GM19351 (cell line): ENCODE data around the gene KCND3.
"Not testable (repeated sequence)": the region's sequence is repeated elsewhere in the genome, so short reads cannot be mapped to it uniquely, and the experiment has no call there.

ENCODE experiments used
- ATAC-seq: cut with Tn5 transposase; IDR thresholded peaks from one replicate; pipeline ENCODE4 v1.9.1; 2021; ENCODE audit warnings: mild to moderate bottlenecking, moderate library complexity; ENCODE audit not compliant: unreplicated experiment

Gene KCND3

DNA sequence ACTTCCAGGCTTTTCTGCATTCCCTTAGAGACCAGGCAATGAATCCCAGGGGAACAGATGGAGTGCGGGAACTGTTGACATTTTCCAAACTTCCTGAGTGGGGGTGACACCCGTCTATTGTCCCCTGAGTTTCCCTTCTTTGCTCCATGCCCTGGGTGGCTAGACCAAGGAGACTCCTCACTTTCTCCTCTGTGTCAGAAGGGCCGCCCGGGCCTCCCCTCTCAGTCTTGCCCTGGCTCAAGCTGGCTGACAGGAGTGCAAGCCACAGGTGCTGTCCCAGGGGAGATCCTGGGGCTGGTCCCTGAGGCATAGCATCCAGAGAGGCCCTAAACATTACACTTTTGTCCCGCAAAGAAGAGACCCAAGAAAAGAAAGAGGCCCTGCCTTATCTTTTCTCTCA is 170.9 kb downstream of the KCND3 start:
- no peak for ATAC-seq

GRCh38 chr1:111818081-111818480 is 171.4 kb downstream of the KCND3 start:
- no peak for ATAC-seq

GRCh38 chr1:111814642-111815041 is 174.8 kb downstream of the KCND3 start:
- ATAC-seq = no peak

GRCh38 chr1:111814305-111814628 is 175.2 kb downstream of the KCND3 start:
- no peak for ATAC-seq

DNA sequence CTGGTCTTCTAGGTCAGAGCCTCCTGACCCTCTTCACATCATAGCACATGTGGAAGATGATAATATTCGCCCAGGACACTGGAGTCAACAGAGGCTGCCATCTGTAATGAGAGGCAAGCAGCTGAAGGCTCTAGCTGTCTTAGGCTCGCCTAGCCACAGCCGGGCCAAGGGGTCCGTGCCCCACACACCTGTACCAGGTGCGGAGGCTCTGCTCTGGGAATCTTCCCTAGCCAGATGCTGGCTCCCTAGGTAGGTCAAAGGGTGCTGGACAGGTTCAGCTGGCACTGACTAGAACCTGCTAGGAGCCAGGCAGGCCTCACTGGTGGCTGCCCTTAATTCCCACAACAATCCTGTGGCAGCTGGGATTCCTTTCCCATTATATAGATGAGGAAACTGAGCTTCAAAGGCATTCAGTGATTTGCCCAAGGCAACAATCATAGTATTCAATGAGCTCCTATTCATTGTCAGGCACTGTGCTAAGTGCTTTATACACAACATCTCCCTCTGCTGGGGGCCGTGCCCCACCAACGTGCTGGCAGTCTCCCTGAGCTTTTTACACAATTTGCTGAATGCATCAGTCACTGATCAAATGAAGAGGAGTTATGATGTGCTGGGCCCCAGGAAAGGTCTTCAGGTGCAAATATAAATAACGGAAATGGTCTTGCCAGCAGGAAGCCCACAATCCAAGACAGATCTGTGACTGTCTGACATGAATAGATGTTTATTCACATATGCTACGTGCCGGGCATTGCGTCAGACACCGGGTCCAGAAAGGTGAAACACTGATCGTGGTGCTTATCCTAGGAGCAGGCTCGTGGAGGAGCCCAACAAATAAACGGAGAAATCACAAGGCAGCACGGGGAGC is 175.8 kb downstream of the KCND3 start:
- ATAC-seq = no peak

DNA sequence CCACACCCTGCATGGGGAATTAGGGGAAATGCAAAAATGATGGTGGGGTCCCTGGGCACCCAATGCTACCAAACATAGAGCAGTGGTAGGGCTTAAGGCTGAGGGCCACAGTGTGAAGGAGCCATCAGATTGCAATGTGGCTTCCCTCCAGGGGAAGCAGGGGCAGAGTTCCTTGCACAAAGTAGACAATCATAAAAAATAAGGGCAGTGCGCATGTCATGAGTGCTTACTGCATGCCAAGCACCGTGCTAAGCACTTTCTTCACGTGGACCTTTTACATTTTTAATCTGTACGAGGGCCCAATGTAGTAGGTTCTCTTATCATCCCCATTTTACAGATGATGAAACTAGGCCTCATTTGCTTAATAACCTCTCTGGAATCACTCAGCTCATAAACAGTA is 177.2 kb downstream of the KCND3 start:
- ATAC-seq = no peak

DNA sequence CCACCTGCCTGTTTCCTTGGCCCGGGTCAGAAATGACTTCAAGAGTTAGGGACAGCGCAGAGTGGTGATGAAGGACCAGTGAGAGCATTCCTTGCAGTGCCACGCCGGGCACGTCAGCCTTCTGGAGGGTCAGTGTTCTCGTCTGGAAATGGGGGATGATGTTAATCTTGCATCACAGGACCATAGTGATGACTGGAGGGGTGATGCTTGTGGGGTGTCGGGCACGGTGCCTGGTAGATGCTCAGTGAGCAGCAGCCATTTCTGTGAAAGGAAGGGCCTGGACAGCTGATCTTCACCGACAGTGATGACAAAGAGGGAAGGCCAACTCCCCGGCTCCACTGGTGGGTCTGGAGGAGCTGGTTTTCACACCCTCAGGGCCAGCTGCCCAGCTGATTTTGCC is 177.6 kb downstream of the KCND3 start:
- ATAC-seq = no peak

DNA sequence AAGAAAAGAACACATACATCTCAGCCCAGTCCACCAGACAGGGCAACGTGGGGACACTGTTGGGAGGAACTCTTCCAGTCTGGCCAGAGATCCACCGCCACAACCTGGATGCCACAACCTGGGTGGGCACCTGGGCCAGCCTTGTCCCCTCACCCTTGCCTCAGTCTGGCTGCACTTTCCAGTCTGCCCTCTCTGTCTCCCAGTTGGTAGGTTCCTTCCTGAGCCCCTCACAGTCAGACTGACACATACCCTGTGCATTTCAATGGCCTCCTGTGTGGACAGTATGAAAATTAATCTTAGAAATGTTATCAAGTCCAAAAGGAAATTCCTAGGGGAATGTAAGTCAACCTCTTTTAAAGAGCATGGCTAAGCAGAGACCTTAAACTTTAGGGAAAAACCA is 184.2 kb downstream of the KCND3 start:
- ATAC-seq = no peak

- no peak for ATAC-seq
Measured at GRCh38 chr1:111804776-111805175, 184.7 kb downstream of the KCND3 start.

DNA sequence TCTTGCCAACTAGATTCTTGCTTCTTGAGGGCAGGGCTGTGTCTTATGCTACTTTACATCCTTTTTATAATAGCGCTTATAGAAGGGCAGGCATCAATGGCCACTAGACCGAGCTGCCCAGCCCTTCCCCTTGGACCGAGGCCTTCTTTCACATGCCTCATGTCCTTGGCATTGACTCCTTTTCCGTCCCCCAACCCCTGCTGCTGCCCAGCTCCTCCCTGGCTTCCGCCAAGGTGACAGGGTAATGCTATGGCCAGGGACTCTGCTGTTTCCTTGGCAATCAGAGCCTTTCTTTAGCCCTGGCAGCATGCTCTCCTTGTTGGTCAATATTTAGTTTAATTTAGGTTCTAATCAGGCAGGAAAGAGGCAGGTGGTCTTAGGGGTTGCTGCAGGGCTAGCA is 185.5 kb downstream of the KCND3 start:
- no peak for ATAC-seq

GRCh38 chr1:111802984-111803383 is 186.5 kb downstream of the KCND3 start:
- no peak for ATAC-seq

GRCh38 chr1:111802110-111802509 is 187.4 kb downstream of the KCND3 start:
- ATAC-seq = no peak

GRCh38 chr1:111801071-111801850 is 188.2 kb downstream of the KCND3 start:
- no peak for ATAC-seq

GRCh38 chr1:111799722-111800121 is 189.7 kb downstream of the KCND3 start:
- not testable (repeated sequence) for ATAC-seq

- no peak for ATAC-seq
Measured at GRCh38 chr1:111798580-111798979, 190.9 kb downstream of the KCND3 start.

DNA sequence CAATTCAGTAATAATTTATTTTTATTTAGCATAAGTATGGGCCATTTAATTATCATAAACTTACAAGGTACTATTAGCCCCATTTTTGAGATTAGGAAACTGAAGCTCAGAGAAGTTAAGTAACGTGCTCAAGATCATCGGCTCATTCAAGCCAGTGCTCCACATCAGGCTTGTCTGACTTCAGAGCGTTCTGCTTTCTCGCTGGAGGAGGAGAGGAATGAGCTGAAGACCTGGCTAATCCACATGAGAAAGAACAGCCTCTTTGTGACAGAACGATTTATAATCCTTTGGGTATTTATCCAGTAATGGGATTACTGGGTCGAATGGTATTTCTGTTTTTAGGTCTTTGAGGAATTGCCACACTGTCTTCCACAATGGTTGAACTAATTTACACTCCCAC is 194.1 kb downstream of the KCND3 start:
- ATAC-seq = no peak

DNA sequence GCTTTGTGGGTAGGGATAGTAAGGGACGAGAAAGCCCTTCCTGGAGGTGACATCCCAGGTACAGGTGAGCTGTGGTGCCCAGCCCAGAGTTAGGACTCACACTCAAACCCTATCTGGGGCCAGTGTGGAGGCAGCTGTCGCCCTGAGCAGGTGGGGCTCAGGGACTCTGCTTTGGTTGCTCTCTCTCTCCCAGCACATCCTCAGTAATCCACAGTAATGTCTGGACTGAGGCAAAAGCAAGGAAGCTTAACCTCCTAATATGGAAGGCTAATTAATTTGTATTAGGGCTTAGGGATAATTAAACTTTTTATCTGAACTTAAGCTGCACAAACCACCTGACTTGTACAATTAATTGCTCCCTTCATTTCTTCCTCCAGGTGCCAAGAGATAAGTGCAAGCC is 195.5 kb downstream of the KCND3 start:
- no peak for ATAC-seq

DNA sequence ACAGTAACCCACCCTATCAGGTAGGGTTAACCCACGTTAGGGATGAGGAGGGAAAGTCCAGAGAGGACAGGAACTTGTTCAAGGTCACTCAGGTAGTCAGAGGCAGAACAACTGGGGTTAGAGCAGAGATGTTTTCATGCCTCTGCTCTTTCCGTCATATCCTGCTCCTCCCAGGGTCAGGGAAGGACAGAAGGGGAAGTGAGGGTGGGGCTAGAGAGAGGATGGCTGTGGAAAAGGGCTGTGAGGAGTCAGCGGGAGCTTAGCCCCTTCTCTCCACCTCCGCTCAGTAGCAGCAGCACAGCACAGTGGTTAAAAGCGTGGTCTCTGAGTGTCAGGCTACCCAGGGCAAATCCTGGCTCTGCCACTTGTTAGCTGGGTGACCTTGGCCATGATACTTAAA is 197.2 kb downstream of the KCND3 start:
- no peak for ATAC-seq

GRCh38 chr1:111791776-111792175 is 197.7 kb downstream of the KCND3 start:
- ATAC-seq = no peak

DNA sequence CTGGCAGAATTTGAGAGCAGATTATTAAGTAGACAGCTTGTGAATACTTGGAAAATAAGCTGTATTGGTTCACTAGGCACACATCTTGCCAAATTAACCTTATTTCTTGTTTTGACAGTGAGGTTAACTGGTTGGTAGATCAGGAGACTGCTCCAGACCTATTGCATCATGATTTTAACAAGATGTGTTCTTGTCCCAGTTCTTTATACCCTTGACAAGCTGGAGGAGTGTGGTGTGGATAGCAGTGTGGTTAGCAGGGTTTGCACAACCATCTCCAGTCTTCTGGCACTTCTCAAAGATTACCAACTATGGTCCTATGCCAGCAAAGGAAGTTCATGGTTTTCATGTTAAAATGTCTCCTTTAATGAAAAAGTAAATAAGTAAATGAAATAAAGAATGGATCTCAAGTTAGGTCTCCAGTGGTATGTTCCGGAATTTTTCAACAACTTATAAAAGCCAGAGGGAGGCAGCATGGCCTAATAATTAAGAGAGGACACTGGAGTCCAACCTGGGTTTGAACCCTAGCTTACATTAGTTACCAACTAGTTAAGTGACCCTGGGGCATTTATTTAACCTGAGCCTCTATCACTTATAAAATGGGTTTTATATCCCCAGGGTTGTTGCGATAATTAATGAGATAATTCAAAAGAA is 199.7 kb downstream of the KCND3 start:
- no peak for ATAC-seq

GRCh38 chr1:111789142-111789541 is 200.3 kb downstream of the KCND3 start:
- ATAC-seq = no peak

DNA sequence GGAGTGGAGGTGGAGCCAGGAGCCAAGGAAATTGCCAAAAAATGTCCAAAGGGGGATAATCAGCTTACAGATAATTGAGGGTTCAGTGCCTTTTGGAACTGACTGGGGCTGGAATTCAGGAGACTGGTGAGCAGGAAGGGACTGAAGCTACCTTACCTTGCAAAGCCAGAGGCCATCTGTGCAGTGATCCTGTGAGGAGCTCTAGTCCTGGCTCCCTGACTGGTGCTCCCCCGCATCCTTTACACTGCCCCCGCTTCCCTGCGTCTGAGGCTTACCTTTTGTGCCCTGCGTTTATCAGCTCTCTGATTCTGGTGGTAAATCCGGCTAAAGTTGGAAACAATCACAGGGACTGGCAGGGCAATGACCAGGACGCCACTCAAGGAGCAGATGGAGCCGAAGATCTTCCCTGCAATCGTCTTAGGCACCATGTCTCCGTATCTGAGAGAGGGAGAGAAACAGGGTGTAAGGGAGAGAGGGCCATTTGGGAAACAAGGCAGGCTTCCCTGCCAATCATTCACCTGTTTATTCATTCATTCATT is 202.7 kb downstream of the KCND3 start:
- ATAC-seq = no peak
